Activated naive CD4-positive, alpha-beta T cell treated with anti-CD3 and anti-CD28 coated beads, Interleukin-2, amount 50 U/mL, for 16 hours (primary cell): ENCODE measurements around the gene FGF3.
A peak's percentile ranks its signal among the peaks of the same experiment; 100 is the strongest.
"Not testable (repeated sequence)": the region's sequence is repeated elsewhere in the genome, so short reads cannot be mapped to it uniquely, and the experiment has no call there.

Experiments
- DNase-seq: peaks from one replicate; pipeline ENCODE4 v3.0.0-alpha.2; 2020

FGF3 gene

DNA sequence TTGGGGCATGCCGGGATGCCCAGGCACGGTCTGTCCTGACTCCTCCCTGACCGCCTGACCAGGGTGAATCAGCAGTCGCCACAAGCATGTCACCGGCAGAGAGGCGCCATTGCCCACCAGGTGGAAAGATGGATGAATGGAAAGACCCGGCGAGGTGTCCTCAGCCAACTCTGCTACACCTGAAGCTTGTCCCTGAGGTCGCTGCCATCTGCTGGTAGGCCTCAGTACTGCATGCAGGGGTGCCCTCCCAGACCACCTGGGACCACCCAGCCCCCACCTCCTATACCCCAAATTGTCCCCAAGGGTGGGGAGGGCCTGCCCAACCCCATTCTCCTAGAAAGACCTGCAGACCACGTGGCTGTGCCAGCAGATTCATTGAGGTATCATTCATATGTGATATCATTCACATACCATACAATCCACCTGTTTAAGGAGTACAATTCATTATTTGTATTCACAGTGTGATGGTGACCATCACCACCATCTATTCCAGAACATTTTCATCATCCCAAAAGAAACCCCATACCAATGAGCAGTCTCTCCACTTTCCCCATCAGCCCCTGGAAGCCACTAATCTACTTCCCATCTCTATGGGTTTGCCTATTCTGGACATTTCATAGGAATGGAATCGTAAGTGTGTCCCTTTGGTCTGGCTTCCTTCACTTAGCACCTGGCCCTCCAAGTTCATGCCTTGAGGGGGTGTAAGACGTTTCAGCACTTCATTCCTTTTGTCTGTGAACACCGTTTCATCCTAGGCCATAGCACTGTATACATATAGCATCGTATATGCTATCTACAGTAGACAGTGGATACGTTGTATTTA is 17.5 kb downstream of the FGF3 start:
- DNase-seq = peak; percentile 38

GRCh38 chr11:69800278-69800677 is 18.9 kb downstream of the FGF3 start:
- DNase-seq = no peak

GRCh38 chr11:69799582-69799981 is 19.6 kb downstream of the FGF3 start:
- no peak for DNase-seq

DNA sequence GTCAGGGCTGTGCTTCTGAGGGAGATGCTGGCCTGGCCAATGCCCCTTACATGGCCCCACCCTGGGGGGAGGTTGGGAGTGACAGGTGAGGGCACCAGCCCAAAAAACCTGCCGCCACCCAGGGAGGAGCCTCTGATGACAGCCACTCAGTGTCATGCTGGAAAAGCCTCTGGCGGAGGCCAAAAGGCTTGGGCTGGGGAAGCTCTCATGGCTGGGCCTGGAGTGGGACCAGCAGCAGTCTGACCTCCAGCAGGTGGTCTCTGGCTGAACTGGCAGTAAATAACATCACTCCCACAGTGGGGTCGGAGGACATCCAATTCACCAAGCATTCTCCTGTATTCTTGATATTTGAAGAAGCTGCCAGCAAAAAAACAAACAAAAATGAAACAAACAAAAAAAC is 20.1 kb downstream of the FGF3 start:
- DNase-seq = no peak

- no peak for DNase-seq
Measured at GRCh38 chr11:69797737-69798528, 21.3 kb downstream of the FGF3 start.

- no peak for DNase-seq
Measured at GRCh38 chr11:69797156-69797555, 22.1 kb downstream of the FGF3 start.

DNA sequence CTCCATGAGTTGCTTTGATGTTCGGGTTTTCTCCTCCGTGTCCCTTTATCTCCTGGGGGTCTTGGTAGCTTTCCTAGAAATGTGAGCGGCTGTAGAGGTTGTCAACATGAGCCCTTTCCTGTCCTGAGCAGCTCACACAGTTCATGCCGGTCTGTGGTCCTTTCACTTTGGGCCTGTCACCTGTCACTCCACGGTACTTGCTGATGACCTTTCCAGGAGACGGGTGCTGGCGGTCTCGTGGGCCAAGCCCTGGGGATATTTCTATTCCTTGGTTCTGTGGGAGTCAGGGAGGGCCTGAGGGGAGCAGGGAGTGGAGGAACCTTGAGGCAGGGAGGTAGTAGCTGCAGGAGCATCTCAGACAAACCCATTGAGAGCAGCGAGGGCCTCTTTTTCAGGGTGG is 23.2 kb downstream of the FGF3 start:
- no peak for DNase-seq

GRCh38 chr11:69791276-69792180 is 27.7 kb downstream of the FGF3 start:
- DNase-seq = no peak

- DNase-seq = no peak
Measured at GRCh38 chr11:69788956-69789355, 30.3 kb downstream of the FGF3 start.

GRCh38 chr11:69787906-69788305 is 31.3 kb downstream of the FGF3 start:
- no peak for DNase-seq

DNA sequence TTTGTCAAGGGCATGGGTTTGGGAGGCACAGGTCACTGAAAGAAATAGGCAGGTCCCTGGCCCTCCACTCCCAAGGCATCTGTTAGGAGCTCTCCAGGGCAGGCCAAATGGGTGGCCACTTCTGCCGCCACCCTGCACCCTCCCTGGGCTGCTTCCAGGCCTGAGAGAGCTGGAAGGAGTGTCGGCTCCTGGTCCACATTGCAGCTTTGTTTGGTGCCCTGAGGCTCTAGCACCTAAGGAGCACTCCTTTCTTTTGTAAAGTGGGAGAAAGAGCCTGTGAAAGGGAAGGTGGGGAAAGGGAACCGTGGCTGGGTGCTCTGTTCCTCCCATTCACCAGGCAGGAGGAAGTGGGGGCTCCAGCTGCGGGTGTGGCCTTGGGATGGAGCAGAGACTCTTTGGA is 31.8 kb downstream of the FGF3 start:
- DNase-seq = no peak

- no peak for DNase-seq
Measured at GRCh38 chr11:69781241-69781640, 38.0 kb downstream of the FGF3 start.

DNA sequence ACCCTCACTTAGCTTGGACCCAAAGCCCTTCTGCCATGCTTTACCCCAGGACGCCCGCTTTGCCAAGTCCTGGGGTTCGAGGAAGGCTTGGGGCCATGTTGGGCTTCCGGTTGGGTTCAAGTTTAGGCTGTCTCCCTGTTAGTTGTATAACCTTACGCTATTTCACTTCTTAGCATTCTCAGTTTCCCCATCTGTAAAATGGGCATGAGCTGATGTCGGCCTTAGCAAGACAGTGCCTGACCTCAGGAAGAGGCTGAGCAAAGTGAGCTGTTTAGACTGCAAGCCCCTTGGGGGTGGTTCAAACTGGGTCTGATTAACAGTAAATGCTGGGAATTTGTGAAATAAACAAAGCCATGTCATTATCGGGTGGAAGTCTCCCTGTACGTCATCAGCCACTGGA is 40.8 kb downstream of the FGF3 start:
- DNase-seq = no peak

- DNase-seq = no peak
Measured at GRCh38 chr11:69775163-69775755, 44.0 kb downstream of the FGF3 start, which contains the start of gene FGF4. Gene FGF4, minus strand, starts transcription at chr11:69775341. Its CDS starts 257 bp downstream, at chr11:69775084.

DNA sequence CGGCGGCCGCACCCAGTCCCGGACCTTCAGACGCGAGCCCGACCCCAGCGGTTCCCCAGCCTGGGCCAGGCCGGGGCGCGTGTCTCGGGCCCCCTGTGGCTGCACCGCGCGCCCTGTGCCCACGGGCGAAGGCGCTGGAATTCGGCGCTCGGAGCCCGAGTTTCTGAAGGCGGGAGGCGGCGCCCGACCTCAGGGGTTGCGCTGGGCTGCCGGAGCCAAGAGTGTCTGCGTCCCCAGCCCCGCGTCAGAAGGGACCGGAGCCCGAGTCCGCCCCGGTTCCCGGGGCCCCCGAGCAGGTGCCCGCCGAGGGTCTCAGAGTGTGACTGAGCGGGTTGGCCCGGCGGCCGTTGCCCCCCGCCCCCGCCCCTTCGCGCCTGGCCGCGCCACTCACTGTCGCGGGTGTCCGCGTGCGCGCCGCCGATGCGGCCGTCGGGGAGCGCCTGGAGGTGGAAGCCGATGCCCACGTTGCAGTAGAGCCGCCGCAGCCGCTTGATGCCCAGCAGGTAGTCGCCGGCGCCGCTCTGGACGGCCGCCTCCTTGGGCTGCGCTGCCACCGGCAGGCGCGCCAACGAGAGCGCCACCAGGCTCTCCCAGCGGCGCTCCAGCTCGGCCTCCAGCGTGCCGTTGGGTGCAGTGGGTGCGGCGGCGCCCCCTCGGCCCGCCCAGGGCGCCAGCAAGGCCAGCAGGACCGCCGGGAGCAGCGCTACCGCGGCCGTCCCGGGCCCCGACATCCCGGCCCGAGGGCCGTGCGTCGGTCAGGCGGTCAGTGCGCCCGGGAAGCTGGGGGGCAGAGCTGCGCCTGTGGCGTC is 44.7 kb downstream of the FGF3 start:
- DNase-seq = no peak

DNA sequence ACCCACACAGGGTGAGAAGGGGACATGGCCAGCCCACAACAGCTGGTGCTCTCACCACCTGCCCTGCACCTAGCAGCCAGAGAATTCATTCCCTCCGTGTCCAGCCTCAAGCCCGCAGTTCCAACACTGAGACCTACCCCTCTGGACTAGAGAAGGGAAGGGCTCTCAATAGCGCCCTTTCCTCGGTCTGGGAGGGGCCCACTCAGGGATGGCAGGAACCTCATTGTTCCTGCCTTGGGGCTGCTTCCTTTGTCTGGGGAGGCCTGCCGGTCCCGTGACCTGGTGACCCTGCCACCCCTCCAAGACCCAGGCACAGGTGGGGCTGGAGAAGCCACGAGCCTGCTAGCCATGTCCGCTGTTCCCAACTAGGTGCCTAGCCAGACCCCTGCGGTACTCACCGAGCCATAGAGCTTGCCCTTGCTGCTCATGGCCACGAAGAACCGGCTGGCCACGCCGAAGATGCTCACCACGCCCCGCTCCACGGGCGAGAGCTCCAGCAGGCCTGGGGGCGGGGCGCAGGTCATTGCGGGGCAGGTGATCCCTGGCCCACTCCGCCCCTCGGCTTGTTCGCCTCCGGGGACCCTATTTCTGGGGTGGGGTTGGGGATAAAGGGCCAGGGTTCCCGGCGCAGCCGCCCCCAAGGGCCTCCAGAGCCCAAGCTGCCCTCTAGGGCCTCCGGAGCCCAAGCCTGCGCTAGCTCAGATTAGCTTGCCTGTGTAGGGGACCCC is 45.4 kb downstream of the FGF3 start:
- no peak for DNase-seq

DNA sequence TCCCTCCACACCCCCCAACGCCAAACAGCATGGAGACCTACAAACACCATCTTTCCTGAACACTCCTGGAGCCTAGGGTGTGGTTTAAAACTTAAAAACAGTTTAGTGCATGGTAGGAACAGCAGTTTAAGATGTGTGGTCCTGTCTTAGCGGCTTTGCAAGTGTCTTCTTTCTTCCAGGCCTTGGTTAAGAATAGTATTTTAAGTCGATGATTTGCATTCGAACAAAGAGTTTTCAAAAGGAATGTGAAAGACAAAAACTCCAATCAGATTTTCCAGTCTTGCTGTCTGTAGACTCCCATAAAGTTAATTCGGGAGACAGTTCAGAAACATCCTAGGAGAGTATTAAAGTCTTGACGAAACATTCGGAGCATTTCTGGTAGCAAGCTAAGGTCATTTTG is 47.8 kb downstream of the FGF3 start:
- no peak for DNase-seq

- DNase-seq = no peak
Measured at GRCh38 chr11:69770540-69770939, 48.7 kb downstream of the FGF3 start.

DNA sequence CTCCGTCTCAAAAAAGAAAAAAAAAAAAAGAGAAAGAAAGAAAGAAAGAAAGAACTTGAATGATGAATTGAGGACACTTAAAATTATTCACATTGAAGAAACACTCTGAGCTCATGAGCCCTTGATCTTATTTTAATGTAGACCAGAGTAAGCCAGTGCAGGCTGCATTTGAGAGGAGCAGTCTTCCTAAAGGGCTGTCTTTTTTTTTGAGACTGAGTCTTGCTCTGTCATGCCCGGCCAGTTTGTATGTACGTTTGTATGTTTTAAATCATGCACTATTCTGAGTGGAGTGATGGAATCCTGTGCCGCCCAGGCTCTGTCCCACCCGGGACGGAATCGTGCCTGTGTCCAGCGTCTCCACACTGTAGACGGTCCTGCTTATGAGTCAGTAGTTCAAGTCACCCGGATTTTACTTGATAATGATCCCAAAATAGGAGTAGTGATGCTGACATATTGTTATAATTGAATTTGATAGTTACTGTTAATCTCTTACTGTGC is 53.7 kb downstream of the FGF3 start:
- DNase-seq = no peak

GRCh38 chr11:69764918-69765317 is 54.3 kb downstream of the FGF3 start:
- not testable (repeated sequence) for DNase-seq

DNA sequence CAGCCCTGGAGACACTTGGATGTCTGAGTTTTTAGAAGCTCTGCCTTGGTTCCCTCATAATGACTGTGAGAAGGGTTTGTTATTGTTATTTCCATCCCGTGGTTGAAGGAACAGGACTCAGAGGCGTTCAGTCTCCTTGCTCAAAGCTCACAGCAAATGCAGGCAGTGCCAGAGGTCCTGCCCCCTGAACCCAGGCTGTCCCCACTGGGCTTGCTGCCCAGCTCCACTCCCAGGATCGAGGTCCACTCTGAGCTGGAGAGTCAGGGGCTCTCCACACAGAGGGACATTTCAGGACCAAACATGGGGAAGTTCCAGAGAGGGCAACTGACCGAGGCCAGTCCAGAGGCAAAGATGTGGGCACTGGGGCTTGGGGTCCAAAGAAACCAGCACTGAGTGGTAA is 58.9 kb downstream of the FGF3 start:
- DNase-seq = no peak
